HG03025 (cell line): Measurements from ENCODE around the gene NLGN3.

Experiments used
- ATAC-seq: cut with Tn5 transposase; IDR thresholded peaks from one replicate; pipeline ENCODE4 v1.9.1; 2021; ENCODE audit warnings: mild to moderate bottlenecking, moderate library complexity; ENCODE audit not compliant: unreplicated experiment, low FRiP score

NLGN3 gene

GRCh38 chrX:71118032-71118984 is 26.3 kb upstream of the NLGN3 start, which contains the start of gene MED12:
MED12 (plus strand) TSS chrX:71118596; CDS start chrX:71118755, 159 bp downstream.
- peak; percentile 86 for ATAC-seq

GRCh38 chrX:71118985-71119535 is 25.6 kb upstream of the NLGN3 start:
- ATAC-seq, result no peak

GRCh38 chrX:71128166-71128833 is 16.3 kb upstream of the NLGN3 start:
- no peak for ATAC-seq

- ATAC-seq, result no peak
Measured at GRCh38 chrX:71128915-71129765, 15.5 kb upstream of the NLGN3 start.

GRCh38 chrX:71131510-71131909 is 13.1 kb upstream of the NLGN3 start:
- ATAC-seq, result no peak

GRCh38 chrX:71140440-71140839 is 4.2 kb upstream of the NLGN3 start:
- no peak for ATAC-seq

GRCh38 chrX:71143508-71143907 is 1.1 kb upstream of the NLGN3 start:
- no peak for ATAC-seq

- ATAC-seq, result no peak
Measured at GRCh38 chrX:71147496-71148277, 3.0 kb downstream of the NLGN3 start.

- ATAC-seq, result no peak
Measured at GRCh38 chrX:71148278-71148663, 3.6 kb downstream of the NLGN3 start.

- no peak for ATAC-seq
Measured at GRCh38 chrX:71151366-71151765, 6.7 kb downstream of the NLGN3 start.

GRCh38 chrX:71154196-71154595 is 9.6 kb downstream of the NLGN3 start:
- ATAC-seq, result no peak

GRCh38 chrX:71154641-71155040 is 10.0 kb downstream of the NLGN3 start:
- ATAC-seq, result no peak

GRCh38 chrX:71158603-71159002 is 14.0 kb downstream of the NLGN3 start:
- no peak for ATAC-seq

GRCh38 chrX:71159335-71159734 is 14.7 kb downstream of the NLGN3 start:
- no peak for ATAC-seq

- ATAC-seq, result no peak
Measured at GRCh38 chrX:71160475-71160874, 15.8 kb downstream of the NLGN3 start.

- no peak for ATAC-seq
Measured at GRCh38 chrX:71162981-71163380, 18.3 kb downstream of the NLGN3 start.

GRCh38 chrX:71164071-71164470 is 19.4 kb downstream of the NLGN3 start:
- no peak for ATAC-seq

GRCh38 chrX:71166461-71166860 is 21.8 kb downstream of the NLGN3 start:
- no peak for ATAC-seq

GRCh38 chrX:71167031-71167781 is 22.6 kb downstream of the NLGN3 start:
- ATAC-seq, result no peak
